Panc1 (cell line): Measurements from ENCODE around the gene TMEM266. TPM values are rescaled to one million over a fixed set of nuclear protein-coding genes. Genes with fewer than 3 reads are reported as not detected.

Source experiments
- ATAC-seq: fragments of 200-7000 bp; cut with Tn5 transposase; 2 replicates; pipeline ENCODE4 v1.9.1; 2020; ENCODE audit warnings: mild to moderate bottlenecking, moderate library complexity
- BruUV-seq: library from RNA; stranded (reverse); fragments of 400-500 nt; replicated peaks from 2 replicates; lab custom pipeline; 2021; lab: Mats Ljungman, UMichigan
- CTCF ChIA-PET: fragments of 300-600 bp; sonication (Branson Sonifier 250); formaldehyde crosslinking; loops from one replicate; lab custom pipeline; 2022; ENCODE audit warnings: antibody characterized with exemption; lab: Charles Lee
- POLR2A ChIA-PET: fragments of 300-600 bp; sonication (Branson Sonifier 250); formaldehyde crosslinking; loops from one replicate; lab custom pipeline; 2022; ENCODE audit warnings: antibody characterized with exemption; lab: Charles Lee
- DNase-seq: peaks from one replicate; pipeline ENCODE4 v3.0.0-alpha.2; 2010; ENCODE audit warnings: low read depth, low spot score
- H3K27ac ChIP-seq: 2 replicates; pipeline ENCODE4 v1.5.1; 2011; ENCODE audit warnings: mild to moderate bottlenecking, low read length, inconsistent platforms
- H3K27me3 ChIP-seq: fragments of 200-500 bp; sonication (Bioruptor generic); 2 replicates; pipeline ENCODE4 v1.6.0; 2014; ENCODE audit warnings: low read length, inconsistent platforms; ENCODE audit not compliant: control insufficient read depth, insufficient read depth
- H3K36me3 ChIP-seq: fragments of 200-500 bp; sonication (Bioruptor generic); 2 replicates; pipeline ENCODE4 v1.5.1; 2014; ENCODE audit warnings: inconsistent platforms, mild to moderate bottlenecking, low read length, moderate library complexity; ENCODE audit not compliant: control insufficient read depth, insufficient read depth
- H3K4me1 ChIP-seq: 2 replicates; pipeline ENCODE4 v1.5.1; 2011; ENCODE audit warnings: inconsistent platforms, mild to moderate bottlenecking, low read length, moderate library complexity; ENCODE audit not compliant: control insufficient read depth, insufficient read depth
- H3K4me3 ChIP-seq, 2 experiments: 2 replicates each; pipeline ENCODE4 v1.5.1; 2011 to 2012; ENCODE audit warnings: low read depth in 2 of 2, low read length in 2 of 2, mild to moderate bottlenecking in 2 of 2, inconsistent platforms in 1 of 2, moderate library complexity in 1 of 2
- H3K9me3 ChIP-seq: fragments of 200-500 bp; sonication (Bioruptor generic); 2 replicates; pipeline ENCODE4 v1.5.1; 2014; ENCODE audit warnings: low read depth, mild to moderate bottlenecking, inconsistent platforms, low read length, moderate library complexity; ENCODE audit not compliant: control insufficient read depth, insufficient read depth
- CTCF ChIP-seq: fragments of 450-650 bp; IDR thresholded peaks from 2 replicates; pipeline ENCODE4 v1.5.1; 2017; ENCODE audit warnings: mild to moderate bottlenecking
- POLR2AphosphoS5 ChIP-seq: IDR thresholded peaks from 2 replicates; pipeline ENCODE4 v1.6.1; 2012; ENCODE audit warnings: mild to moderate bottlenecking, low read depth, low read length, moderate library complexity
- REST ChIP-seq, 2 experiments: IDR thresholded peaks; 2 replicates each; pipeline ENCODE4 v1.6.1; 2011 to 2012; ENCODE audit warnings: low read depth in 2 of 2, control low read depth in 1 of 2, low read length in 1 of 2, mild to moderate bottlenecking in 1 of 2, moderate library complexity in 1 of 2; ENCODE audit not compliant: insufficient read depth in 1 of 2
- SIN3A ChIP-seq: IDR thresholded peaks from 2 replicates; pipeline ENCODE4 v1.6.1; 2012; ENCODE audit warnings: low read depth, mild to moderate bottlenecking, low read length, moderate library complexity, borderline replicate concordance; ENCODE audit not compliant: insufficient read depth
- TCF7L2 ChIP-seq: IDR thresholded peaks from 2 replicates; pipeline ENCODE4 v1.6.1; 2011; ENCODE audit warnings: mild to moderate bottlenecking, low read depth, low read length, inconsistent platforms
- in situ Hi-C: cut with HindIII; loops from 2 replicates; pipeline ENCODE4 v1.10.0; 2016; ENCODE audit warnings: low sequenced_read_pairs, low pct_unique_long_range_greater_than_20kb
- intact Hi-C: fragments of 100-400 bp; cut with micrococcal nuclease; formaldehyde crosslinking; loops from one replicate; pipeline ENCODE4 v1.10.0; 2022; ENCODE audit not compliant: unreplicated experiment
- total RNA-seq: library from RNA; stranded (reverse); gene quantifications from one replicate; pipeline ENCODE4 v1.2.1, GENCODE V29; 2021; ENCODE audit not compliant: unreplicated experiment

The TMEM266 gene
- total RNA-seq, 1 experiment from 2014 or later: 0.21 TPM

GRCh38 chr15:76033438-76033837 is 26.3 kb upstream of the TMEM266 start:
- ATAC-seq (no peak), DNase-seq (no peak)
- Histone ChIP-seq H3K27me3 (peaks cover 2% of the 10 kb centered on the region; the same call in 1 of the 2 replicates), H3K4me1 (no peaks in the 10 kb centered on the region), H3K27ac (no peak overlapping the region), H3K36me3 (no peaks in the 10 kb centered on the region), H3K9me3 (no peaks in the 10 kb centered on the region), H3K4me3 (no peak overlapping the region)
- intact Hi-C loops (no loop called here), in situ Hi-C loops (no loop called here)
- no peak for TF ChIP-seq TCF7L2
- no peak for TF ChIP-seq SIN3A
- TF ChIP-seq REST (IDR thresholded peaks at IDR 0.05; ENCODE audit: insufficient read depth in 1 of 2, low read depth in 2 of 2, low read length in 1 of 2): no peak
- TF ChIP-seq CTCF: no peak
- TF ChIP-seq POLR2AphosphoS5: no peak
- CTCF ChIA-PET: no interaction called here
- no TSS peak for BruUV-seq
- POLR2A ChIA-PET: no interaction called here

- Histone ChIP-seq H3K4me1 (no peaks in the 10 kb centered on the region), H3K4me3 (no peak overlapping the region), H3K27ac (no peak overlapping the region), H3K36me3 (no peaks in the 10 kb centered on the region), H3K9me3 (no peaks in the 10 kb centered on the region), H3K27me3 (peaks cover 3% of the 10 kb centered on the region; the same call in 1 of the 2 replicates)
- ATAC-seq (no peak), DNase-seq (no peak)
- in situ Hi-C loops (no loop called here), intact Hi-C loops (no loop called here)
- TF ChIP-seq CTCF: no peak
- no peak for TF ChIP-seq TCF7L2
- TF ChIP-seq REST (IDR thresholded peaks at IDR 0.05; ENCODE audit: insufficient read depth in 1 of 2, low read depth in 2 of 2, low read length in 1 of 2): no peak
- no peak for TF ChIP-seq SIN3A
- TF ChIP-seq POLR2AphosphoS5: no peak
- BruUV-seq: no TSS peak
- POLR2A ChIA-PET: no interaction called here
- CTCF ChIA-PET: interaction anchor here (0.6 kb wide), 1 partner anchor 105 kb away, joined by 3 read pairs; no protein-coding TSS in a partner anchor
These were observed 25.7 kb upstream of the TMEM266 start for GRCh38 chr15:76034111-76034510.
